Measurements from ENCODE around the gene DPH6.
"Not testable (repeated sequence)": the region's sequence is repeated elsewhere in the genome, so short reads cannot be mapped to it uniquely, and the experiment has no call there.

DPH6 gene

DNA sequence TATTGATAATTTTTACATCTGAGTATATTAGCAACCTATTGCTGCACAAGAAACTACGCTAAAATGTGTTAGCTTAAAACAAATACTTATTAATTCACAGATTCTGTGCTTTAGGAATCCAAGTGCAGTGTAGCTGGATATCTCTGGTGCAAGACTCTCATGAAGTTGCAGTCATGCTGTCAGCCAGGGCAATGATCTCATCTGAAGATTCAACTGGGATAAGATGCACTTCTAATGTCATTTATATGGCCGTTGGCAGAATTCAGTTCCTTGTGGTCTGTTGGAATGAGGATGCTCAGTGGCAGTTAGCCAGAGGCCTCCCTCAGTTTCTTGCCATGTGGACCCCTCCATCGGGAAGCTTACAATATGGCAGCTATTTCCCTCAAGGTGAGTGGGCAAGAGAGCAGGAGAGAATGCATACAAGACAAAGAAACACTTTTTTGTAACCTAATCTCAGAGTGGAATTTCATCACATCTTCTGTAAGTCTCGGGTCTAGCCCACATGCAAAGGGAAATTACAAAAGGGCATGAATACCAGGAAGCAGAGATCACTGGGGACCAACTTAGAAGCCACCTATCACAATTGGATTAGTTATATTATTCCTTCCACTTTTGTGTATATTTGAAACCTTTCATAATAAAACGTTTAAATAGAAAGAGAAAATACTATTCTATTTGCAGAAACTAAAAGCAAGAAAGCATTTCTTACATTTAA lies 61.6 kb downstream of the DPH6 start:
- no peak for DNase-seq

DNA sequence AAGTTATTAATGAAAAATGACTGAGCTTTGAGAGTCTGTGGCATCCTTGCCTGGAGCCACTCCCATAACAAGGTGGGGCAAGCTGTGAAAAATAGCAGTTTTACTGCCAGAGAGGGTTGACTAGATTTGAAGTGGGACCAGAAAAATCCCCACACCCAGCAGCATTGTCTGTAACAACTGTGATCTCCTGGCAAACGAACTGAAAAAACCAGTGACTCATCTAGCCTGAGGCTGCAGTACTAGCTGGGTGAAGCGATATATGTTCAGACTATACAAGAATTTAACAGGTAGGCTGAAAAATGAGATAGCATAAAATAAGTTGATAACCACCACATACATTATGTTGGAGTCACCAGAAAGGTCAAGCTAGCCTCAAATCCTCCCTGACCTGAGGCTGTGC lies 64.0 kb downstream of the DPH6 start:
- no peak for DNase-seq

DNA sequence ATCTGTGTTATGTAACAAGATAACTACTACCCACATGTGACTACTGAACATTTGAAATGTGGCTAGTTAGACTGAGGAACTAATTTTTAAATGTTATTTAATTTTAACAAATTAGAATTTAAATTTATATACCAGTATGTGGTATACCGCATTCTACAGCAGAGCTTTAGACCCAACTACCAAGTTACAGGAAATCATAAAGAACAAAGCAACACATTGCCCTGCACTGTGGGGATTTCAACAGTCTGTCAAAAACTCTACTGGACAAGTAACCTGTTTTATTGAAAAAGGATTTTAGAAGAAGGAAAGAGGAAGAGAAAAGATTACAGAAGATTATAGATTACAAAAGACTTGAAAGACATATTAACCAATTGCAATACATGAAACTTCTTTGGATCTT lies 64.9 kb downstream of the DPH6 start:
- DNase-seq = no peak

DNA sequence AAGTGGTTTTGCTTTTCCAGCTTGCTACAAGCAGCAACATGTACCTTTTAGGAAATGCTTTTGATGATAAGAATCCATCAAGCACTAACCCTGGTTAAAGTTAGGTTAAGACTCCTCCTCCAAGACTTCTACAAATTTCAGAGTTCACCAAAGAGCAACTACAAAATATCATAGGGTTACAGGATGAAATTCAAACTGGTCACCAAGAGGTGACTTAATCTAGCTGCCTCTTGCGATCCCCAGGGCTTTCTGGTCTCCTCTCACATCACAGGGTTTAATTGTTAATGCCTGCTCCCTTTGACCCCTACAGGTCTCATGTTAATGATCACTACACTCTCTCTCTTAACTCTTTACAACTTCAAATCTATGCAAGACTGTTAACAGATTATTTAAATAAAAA lies 66.5 kb downstream of the DPH6 start:
- no peak for DNase-seq

DNA sequence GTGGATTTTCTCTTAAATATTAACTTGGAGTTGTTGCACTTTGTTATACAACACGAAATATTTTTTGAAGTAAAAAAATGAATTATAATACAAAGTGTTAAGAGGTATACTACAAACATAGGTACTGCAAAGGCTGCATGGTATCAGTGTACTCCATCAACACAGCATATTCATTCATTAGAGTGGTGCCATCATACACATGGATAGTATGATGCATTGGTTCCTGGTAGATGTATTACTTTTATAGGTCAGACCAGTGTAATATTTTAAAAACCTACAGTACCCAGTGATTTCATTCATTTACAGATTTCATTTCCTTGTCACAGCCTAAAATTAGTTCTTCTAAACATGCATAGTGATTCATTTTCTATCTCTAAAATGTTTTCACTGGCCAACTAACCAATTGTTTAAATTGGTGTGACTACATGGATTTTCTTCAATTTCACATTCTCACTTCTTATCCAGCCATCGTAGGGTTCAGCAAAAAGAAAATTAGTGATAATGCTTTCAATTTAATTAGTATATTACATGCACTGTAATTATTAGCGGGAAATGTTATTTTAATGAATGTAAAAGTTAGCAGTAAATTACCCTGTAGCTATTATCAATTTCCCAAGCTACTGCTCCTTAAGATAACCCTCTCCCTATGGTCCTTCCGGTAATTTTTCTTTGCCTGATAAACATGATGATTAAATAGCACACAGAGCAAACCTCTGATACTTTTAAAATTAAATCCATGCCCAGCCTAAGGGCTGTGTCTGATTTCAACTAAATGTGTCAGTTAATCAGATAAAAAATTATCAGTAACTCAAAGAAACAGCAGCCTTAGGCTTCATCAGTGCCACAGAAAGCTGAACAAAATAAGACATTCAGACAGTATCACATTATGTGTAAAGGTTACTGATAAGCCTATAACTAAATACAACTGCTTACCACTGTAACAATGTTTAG lies 68.4 kb downstream of the DPH6 start:
- DNase-seq = no peak

DNA sequence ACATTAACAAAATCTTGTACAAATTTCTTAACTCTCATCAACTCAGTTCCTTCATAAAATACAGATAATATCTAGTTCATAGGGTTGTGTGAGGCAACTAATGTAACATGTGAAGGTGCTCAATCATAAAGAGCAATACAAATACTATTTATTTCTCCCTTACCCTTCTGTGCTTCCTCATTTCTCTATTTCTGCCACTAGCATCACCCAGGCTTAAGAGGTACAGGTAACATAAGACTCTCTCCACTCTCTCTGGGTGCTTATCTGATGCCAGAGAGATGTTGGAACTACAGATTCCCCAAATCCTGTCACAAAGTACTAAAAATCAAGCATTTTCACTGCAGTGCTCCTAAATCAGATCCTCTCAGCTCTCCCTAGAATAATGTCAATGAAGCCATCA lies 74.9 kb downstream of the DPH6 start:
- no peak for DNase-seq

DNA sequence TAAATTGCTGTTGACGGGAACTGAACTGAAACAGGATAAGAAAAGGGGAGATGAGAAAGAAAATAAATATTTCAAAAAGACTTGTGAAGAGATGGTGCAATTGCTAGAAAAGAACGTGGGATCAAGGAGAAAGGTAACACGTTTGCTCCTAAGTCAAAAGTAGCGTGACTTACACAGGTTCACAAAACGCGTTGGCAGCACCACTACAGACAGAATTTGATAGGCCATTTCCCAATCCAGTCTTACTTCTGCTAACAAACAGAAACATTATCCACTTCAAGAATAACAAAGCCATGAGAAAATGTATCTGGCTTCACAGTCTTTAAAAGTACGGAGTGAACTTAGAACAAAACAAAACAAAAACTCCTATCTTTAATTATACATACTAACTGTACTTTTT lies 75.5 kb downstream of the DPH6 start:
- DNase-seq = no peak

DNA sequence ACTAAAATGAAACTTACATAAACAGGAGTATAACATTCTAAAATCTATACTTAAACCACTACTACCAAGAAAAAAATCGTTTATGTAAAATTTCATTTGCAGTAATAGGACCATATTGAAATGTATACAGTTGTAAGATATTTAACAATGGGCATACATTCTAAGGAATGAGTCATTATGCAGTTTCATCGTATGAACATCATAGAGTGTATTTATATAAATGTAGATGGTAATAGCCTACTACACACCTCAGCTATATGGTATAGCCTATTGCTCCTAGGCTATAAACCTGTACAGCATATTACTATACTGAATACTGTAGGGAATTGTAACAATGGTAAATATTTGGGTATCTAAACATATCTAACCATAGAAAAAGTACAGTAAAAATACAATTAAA lies 79.5 kb downstream of the DPH6 start:
- DNase-seq = no peak

DNA sequence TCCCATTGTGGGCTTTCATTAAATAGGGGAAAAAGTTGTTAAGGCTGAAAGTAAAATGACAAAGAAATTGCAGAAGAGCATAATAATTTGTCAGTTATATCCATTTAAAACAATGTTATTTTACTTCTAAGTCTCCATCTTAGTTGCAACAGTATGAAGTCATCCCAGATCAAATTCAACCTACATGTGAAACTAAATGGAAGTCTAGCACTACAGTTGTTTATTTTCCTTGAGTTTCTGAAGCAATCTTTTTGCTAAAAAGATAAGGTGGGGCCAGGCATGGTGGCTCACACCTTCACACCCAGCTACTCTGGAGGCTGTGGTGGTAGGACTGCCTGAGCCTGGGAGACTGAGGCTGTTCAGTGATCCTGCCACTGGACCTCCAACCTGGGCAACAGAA lies 80.2 kb downstream of the DPH6 start:
- DNase-seq = no peak

DNA sequence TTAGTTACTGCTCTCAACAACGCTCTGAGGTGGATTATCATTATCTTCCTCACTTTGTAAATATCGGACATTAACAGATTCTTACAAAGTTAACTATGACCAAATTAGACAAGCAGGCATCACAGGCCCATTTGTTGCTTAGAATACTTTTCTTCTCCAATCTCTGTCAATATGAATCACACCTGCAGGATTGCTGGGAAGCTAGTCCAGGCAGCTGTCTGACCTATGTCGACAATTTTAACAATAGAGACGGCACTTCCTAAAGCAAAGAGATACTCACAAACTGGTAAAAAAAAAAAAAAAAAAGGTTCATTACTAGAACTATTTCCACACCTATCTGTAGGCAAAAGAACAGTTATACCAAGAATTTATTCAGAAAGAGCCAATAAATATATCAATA lies 85.3 kb downstream of the DPH6 start:
- no peak for DNase-seq

DNA sequence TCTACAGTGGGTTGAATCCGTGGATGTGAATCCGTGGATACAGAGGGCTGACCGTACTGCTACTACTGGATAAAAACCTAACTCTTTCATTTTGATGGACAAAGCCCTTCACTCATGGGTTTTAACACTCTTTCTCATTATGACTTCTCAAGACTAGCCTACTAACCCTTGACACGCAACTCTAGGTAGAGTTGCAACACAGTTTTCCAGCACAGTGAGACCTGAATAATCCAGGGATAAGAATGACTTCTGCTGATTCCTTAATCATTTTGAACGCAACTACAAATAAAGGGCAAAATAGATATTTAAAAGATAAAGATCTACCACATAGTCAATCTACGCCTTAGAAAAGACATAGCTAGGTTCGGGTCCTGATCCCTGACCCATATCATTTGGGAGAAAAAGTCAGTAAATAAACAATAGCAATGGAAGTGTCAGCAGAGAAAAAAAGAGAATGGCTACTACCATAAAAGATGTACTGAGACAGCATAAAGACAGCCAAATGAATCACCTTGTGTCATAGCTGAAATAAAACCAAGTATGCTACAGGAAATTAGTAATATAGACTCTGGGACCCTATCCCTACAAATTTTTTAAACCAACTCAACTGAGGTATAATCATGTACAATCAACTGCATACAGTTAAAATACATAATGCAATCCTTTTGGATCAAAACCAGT lies 87.6 kb downstream of the DPH6 start:
- no peak for DNase-seq

DNA sequence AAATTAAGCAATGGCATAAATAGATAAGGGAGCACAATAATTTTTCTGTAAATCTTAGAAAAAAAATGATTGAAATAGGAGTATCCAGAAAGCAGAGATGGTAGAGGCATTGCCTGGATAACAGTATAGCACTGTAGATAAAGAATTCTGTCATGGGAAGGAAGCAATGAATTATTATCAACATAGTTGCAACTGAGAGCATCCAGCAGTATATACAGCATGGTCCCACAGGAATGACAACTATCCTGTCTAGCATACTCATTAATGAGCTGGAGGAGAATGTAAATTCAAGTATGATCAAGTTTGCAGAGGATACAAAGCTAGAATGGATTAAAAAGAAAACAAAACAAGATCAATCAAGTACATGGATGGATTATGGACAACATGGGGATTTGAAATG lies 90.8 kb downstream of the DPH6 start:
- DNase-seq = no peak

DNA sequence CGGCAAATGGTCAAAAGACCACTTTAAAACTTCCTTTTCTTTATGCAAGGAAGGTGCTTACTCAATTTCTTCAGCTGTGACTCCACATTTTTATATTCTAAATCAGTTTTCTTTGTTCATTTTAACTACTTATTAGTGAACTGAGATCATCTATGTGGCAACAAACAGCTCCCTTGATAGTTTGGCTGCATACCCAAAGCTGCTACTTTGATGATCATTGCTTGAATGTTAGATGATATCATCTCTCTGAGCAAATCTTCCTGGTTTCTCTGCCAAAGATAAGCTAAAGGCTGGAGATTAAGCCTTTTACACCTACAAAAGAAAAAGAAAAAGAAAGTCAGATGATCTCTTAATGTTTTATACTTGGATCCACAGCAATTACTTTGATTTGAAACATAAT lies 95.5 kb downstream of the DPH6 start:
- DNase-seq = no peak

DNA sequence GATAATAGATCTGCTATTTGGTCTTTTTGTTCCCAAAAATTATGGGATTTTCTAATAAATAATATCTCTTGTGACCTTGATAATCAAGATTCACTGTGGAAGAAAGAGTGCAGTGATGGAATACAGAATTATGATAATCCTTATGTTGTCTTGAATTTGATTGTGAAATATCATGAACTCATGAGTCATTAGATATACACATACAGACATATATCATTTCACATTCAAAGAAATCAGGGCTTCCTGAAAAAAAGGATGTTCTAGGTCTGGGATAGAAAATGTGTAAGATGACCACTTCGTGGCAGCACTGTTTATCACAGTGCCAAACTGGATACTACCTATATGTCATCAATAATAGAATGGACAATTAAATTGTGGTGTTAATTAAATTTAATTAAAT lies 97.7 kb downstream of the DPH6 start:
- no peak for DNase-seq

DNA sequence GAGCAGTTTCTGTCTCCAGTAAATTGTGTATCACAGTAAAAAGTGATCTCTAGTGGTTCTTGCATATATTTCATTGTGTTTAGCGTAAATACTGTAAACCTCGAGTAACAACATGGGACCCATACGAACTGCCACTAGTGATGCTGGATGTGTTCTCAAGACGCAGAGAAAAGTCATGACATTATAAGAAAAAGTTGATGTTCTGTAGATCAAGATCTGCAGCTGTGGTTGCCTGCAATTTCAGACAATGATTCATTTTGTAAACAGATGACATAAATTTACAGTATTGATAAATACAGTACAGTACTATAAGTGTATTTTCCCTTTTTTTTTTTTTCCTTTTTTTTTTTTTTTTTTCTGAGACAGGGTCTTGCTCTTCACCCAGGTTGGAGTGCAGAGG lies 100.1 kb downstream of the DPH6 start:
- no peak for DNase-seq

DNA sequence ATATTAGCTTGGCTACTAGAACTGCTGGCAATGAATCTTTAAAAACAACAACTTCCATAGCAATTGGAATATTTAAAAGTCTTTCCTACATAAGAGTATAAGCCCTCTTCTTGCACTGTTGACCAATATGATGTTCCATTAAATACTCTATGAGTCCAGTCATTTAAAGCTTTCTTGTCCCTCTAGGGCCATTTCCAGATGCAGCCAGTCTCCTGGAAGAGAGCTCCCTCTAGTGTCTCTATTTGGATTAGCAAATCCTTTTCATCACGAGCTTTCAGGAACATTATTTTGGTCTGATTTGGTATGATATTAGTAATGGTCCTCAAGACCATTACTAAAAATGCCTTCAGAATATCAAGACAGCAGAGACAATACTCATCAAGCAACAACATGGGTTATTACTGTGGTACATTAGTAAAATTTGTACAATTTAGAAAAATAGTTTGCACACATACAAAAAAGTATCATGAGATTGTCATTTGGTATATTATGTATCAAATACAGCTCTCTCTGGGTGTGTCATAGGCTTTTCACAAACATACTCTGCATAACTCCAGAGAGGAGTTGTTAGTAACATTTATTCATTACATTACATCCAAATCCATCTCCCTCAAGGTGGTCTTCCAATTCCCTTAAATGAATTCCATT lies 101.3 kb downstream of the DPH6 start:
- no peak for DNase-seq

DNA sequence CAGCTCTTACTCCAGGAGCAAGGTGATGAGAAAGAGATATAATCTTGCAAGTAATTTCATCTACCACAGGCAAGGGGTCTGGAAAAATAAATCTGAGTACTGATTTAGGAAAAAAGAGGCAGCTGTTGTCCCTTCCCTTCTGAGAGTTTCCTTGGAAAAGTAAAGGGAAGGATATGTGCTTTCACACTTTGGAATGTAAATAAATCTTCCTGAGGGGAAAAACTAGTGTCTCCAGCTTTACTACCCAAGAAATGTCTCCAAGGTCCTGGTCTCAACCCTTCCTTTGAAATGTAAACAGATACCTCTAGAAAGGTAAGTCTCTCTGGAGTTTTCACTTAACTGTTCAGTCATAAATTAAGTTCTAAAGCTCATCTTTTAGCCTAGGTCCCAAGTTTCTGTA lies 102.6 kb downstream of the DPH6 start:
- no peak for DNase-seq

DNA sequence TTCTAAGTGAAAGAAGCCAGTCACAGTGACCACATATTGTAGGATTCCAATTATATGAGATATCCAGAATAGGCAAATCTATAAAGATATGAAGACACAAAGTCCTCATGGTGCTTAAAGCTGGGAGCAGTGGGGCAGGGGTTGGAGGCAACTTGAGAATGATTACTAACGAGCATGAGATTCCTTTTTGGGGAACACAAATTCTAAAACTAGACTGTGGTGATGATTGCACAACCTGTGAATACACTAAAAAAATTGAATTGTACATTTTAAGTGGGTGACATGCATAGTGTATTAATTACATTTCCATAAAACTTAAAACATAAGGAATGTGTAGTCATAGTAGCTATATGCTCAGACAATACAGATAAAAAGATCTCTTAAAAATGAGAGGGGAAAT lies 103.2 kb downstream of the DPH6 start:
- DNase-seq = no peak

DNA sequence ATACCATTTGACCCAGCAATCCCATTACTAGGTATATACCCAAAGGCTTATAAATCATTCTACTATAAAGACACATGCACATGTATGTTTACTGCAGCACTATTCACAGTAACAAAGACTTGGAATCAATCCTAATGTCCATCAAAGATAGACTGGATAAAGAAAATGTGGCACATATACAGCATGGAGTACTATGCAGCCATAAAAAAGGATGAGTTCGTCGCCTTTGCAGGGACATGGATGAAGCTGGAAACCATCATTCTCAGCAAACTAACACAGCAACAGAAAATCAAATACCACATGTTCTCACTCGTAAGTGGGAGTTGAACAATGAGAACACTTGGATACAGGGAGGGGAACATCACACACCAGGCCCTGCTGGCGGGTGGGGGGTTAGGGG lies 104.7 kb downstream of the DPH6 start:
- DNase-seq = not testable (repeated sequence)

DNA sequence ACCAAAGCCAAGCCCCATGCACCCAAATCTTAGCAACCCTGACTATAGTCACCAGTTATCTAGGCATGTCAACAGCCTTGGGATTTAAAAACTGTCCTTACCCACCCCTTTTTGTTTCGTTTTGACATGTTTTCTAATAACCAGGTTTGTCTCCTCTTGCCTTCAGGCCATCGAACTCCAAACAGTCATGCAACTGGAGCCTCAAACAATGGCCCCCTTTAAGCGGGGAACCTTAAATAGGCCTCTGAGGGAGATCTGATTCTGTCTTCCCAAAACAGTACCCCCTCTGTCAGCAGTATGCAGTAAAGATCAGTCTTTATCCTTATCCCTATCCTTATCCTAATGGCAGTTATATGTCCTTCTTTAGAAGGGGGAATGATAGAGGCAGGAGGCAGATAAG lies 105.7 kb downstream of the DPH6 start:
- no peak for DNase-seq

DNA sequence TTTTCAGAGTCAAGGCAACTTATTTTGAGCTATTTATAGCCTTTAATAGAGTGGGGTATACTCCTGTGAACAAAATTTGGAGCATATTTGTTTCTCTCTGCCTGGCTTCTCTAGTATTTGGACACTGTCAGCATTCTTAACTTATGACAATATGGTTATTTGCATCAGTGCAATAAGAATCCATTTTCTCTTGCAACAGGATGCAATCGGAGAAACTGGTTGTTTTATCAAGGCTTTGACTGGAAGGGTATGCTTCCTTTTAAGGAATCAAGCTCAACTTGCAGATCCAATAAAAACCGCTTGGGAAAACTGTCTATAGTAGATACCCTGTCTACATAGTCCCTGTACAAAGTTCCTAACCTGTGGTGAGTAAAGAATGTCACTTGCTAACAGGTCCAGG lies 106.7 kb downstream of the DPH6 start:
- DNase-seq = no peak

DNA sequence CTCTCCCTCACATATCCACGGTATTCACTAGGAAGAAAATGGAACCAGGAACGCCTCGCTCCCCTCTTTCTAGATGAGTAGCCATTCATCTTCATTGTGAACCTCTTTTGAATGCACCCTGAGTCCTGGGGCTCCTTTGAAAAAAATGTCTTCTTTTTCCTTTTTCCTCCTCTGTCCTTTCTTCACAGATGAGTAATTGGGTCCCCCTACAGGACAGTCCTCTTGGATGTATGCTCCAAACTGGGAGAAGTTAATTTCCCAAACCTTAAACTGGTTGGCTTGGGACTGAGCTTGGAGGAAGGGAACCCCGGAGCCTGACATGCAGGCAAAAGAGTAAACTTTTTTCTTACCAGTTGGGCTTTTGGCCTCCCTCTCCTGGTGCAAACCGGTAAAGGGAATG lies 108.8 kb downstream of the DPH6 start:
- DNase-seq = no peak

DNA sequence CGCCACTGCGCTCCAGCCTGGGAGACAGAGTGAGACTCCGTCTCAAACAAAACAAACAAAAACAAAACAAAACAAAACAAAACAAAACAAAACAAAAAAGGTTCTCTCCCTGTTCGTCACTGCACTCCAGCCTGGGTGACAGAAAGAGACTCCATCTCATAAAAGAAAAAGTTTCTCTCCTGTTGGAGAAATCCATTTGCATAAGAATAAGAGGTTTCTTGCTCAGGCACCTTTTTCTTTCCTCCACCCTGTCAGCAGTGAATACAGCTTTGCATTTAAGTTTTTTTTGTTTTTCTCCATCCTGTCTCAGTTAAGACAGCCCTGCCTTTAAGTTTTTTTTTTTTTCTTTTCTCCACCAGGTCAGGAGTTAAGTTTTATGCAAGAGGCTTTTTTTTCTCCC lies 109.5 kb downstream of the DPH6 start:
- no peak for DNase-seq

Measured in cerebellar nuclear complex (tissue), 1 donor.